SK-N-DZ (cell line): ENCODE results near the gene AUTS2.
"Not testable (repeated sequence)": the region's sequence is repeated elsewhere in the genome, so short reads cannot be mapped to it uniquely, and the experiment has no call there.

Experiments
- DNase-seq: peaks from one replicate; pipeline ENCODE4 v3.0.0-alpha.2; 2015; ENCODE audit warnings: low spot score

Gene AUTS2

DNA sequence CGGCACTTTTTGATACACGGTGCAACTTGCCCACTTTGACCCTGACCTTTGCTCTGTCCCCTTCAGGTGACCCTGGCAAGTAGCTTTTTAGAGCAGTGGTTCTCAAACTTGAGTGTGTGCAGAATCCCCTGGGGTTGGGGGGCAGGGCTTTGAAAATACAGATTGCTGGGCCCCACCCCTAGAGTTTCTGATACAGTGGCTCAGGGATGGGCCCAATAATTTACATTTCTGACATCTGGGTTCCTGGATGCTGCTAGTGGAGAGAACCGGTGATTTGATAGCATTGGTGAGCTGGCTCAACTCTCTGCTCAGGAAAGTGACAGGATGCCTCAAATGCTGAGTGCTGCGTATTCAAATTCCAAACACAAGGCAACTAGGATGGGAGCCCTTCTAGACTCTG is 995.9 kb downstream of the AUTS2 start:
- no peak for DNase-seq

DNA sequence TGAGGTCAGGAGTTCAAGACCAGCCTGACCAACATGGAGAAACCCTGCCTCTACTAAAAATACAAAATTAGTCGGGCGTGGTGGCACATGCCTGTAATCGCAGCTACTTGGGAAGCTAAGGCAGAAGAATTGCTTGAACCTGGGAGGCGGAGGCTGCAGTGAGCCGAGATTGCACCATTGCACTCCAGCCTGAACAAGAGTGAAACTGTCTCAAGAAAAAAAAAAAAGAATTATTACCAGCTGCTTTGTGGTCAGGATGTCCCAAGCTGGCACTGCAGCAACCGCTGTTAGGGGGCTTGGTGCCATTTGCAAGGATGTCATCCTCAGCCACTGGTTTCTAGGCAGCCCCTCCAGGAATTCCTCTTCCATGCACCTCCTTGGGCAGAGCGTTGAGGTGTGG is 996.6 kb downstream of the AUTS2 start:
- not testable (repeated sequence) for DNase-seq

DNA sequence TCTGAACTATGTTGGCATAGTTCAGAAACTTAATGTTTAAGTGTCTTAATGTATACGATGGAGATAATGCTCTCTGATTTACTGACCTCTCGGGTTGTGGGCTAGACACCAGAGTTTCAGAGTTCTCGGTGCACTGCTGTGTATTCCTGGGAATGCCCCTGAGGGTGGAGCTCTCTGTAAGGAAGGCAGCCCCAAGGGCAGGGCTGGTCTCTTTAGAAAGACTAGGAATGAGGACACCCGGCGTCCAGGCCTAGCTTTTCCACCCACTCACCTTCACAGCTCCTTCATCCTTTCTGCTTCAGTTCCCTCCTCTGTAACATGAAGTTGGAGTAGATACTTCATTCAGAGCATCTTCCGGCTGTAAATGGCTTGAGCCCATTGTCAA is 997.1 kb downstream of the AUTS2 start:
- DNase-seq: peak; percentile 23

DNA sequence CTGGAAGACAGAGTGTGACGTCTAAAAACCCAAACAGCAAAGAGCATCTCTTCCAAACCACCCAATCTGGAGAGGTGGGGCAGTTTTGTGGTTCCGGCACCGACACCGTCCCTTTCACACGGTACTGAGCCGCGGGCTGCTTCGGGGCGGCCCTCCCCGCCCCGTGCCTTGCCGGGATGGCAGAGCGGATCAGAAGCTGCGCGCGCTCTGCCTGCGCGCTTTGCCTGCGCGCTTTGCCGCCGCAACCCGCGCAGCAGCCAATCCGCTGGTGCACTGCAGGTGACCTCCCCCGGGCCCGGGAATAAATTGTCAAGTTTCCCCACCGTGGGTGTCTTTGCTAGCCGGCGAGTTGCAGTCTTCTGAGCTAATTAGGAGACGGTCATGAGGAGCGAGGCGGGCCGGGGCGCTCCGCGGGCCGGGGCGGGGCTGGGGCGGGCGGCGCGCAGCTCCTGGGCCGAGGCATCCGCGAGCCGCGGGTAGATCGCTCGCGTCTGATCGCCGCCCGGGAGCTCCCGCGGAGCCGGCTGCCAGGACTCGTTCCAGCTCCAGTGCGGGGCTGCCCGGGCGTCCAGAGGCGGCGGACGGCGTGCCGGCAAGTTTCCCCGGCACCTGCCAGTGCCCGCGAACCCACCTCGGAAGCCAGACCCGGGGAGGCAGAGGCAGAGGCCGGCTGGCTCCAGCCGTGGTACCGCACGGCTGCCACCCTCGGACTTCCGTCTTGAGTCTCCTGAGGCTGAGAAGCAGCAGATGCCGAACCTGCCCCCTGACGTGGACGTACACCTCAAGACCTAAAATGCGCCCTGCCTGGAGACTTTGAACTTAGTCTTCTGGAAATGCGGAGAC is 997.7 kb downstream of the AUTS2 start:
- DNase-seq: peak; percentile 37

DNA sequence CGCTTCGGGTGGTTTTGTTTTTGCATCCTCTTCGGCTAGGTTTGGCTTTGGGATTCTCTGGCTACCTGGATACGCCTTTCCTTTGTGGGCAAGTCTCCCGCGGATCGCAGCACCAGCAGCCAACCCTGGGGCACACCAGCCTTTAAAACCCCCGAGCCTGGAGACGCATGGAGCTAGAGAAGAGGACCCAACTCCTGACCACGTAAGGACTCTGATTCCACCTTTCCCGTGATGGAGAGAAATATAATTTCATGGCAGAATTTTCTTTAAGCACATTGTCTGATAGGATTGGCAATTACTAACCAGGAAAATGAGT is 998.3 kb downstream of the AUTS2 start:
- no peak for DNase-seq

DNA sequence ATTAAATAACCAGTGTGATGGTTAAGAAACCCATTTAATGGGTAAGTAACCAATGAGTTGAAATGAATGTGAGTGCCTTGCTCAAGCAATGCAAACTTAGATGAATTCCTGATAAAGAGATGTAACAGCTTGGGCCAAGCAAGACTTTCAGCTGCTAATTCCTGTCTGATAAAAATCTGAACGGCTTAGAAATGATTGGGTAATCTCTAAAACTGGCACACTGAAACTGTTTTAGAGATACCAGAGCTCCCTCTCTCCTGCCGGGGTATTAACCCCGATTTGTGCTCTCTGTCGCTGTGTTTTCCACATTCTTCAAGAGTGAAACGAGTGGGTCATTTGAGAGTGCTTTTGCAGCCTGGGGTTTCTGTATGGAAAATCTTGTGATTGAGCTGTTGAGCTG is 998.8 kb downstream of the AUTS2 start:
- DNase-seq: no peak

DNA sequence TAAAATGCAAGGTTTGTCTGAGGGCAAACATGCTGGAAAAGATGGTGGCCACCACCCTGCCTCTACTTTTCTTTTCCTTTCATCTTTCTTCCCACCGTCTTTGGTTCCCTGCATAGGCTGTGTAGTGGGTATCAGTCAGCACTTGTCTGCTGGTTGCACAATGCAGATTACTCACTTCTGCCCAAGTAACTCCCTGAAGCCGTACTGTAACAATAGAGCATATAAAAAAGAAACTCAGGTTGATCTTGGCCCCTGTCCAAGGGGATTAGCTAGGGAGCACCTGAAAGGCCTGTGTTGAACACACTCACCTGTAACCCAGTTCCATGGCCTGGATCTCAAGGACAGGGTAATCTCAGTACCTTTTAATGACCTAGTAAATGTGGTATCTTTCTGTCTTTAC is 1000.7 kb downstream of the AUTS2 start:
- DNase-seq: no peak

DNA sequence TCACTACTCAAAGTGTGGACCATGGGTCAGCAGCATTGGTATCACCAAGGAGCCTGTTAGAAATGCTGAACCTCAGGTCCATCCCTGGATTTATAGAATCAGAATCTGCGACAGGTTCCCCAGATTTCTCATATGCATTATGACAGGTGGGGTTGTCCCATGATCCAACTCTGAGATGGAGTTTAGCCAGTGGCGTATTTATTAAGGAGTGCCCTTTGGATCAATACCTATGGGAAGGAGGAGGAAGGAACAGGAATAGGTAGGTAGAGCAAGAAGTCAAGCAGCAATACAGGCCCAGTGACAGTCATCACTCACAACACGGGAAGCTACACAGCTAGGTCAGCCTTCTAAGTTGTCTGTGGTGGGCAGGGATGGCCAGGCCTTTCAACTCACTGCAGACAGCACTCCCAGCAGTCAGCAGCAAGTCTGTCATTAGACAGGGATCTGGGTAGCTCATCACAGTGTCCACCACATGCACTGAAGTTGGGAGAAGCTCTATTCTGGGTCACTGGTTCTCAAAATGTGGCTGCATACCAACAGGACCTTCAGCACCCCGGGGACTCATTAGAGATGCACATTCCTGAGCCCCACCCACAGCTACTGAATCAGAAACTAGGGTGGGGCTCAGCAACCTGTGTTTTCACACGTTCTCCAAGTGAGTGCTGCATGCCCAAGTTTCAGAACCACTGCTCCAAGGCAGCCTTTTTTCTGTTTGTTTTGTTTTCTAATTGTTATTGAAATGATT is 1001.3 kb downstream of the AUTS2 start:
- DNase-seq: no peak

DNA sequence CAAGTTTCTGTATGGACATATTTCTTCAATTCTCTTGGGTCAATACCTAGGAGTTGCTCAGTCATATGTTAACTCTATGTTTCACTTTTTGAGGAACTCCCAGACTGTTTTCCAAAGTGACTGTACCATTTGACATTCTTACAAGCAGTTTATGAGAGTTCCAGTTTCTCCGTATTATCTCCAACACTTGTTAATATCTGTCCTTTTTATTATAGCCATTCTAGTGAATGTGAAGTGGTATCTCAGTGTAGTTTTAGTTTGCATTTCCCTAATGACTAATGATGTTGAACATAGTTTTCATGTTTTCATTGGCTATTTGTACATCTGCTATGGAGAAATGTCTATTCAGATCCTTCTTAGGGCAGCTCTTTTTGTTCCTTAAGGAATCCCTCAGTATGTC is 1002.7 kb downstream of the AUTS2 start:
- DNase-seq: no peak

DNA sequence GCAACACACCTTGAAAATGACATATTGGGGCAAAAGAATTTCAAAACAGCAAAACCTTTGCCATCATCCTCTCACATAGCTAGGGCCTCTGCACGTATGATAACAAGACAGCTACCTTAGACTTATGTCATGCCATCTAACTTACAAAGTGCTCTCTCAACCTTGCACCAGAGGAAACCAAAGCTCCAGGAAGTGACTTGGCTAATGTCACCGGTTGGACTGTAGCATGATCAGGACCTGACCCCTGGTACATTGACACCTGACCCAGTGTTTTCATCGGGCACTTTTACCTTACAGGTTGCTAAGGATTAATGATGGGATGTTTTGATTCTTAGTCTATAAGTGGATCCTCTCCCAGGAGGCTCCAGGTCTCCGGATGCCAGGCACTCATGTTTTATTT is 1003.8 kb downstream of the AUTS2 start:
- DNase-seq: no peak

DNA sequence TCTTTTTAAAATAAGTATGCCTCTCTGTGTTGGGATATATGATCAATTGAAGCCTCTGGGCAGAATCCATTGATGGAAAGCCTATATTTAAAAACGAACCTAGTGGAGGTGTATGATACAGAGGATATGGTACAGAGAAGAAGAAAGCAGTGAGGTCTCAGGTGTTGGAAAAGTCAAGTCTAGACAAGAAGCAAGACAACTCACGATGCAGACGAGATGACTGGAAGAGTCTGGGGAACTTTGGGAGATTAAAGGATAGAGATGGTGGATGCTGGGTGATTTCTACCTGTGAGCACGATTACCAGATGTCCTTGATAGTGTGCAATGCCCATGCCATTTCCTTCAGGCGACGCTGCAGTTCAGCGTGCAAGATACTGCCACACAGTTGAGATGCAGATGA is 1009.0 kb downstream of the AUTS2 start:
- no peak for DNase-seq

DNA sequence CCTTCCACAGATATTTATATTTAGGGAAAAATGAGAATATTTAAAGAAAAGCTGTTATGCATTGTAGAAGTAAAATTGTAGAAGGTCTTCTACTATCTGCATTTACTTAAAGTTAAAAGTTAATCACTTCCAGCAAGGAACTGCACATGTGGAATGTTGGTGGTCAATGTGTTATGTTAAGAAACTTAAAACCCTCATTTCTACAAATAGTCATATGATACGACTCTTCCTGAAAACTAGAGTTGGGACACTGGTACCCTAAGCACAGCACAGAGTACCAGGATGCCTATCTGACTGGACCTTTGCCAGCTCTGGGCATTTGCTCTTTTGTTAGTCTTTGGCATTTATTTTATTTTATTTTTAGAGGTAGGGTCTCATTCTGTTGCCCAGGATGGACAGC is 1009.5 kb downstream of the AUTS2 start:
- no peak for DNase-seq

DNA sequence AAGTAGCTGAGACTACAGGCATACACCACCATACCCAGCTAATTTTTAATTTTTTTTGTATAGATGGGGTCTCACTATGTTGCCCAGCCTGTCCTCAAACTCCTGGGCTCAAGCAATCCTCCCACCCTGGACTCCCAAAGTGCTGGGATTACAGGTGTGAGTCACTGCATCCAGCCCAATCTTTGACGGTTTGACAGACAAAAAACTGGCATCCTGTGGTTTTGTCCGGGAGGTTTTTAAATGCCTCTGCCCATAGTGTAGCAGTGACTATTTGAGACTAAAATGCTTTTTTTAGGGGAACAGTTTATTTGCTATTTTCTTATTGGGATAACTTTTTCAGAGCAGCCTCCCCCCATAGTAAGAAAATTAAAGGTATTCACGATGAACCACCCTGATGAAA is 1010.0 kb downstream of the AUTS2 start:
- DNase-seq: no peak

DNA sequence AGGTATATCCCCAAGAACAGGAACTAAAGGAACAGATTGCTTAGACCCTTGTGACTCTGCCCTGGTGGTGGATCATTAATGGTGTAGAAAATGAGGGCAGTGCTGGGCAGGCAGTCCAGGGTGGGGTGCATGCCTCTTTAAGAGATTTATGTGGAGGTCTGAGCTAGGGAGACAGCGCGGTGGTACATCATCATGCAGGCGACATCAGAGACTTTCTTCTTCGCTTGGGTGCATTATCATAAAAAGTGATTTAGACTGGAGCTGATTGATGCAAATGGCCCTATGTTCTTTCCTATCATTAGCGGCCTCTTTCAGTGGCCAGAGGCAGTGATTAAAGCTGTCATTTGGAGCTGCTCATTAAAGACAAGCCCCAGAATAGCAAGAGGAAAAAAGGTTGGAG is 1014.5 kb downstream of the AUTS2 start:
- DNase-seq: no peak

DNA sequence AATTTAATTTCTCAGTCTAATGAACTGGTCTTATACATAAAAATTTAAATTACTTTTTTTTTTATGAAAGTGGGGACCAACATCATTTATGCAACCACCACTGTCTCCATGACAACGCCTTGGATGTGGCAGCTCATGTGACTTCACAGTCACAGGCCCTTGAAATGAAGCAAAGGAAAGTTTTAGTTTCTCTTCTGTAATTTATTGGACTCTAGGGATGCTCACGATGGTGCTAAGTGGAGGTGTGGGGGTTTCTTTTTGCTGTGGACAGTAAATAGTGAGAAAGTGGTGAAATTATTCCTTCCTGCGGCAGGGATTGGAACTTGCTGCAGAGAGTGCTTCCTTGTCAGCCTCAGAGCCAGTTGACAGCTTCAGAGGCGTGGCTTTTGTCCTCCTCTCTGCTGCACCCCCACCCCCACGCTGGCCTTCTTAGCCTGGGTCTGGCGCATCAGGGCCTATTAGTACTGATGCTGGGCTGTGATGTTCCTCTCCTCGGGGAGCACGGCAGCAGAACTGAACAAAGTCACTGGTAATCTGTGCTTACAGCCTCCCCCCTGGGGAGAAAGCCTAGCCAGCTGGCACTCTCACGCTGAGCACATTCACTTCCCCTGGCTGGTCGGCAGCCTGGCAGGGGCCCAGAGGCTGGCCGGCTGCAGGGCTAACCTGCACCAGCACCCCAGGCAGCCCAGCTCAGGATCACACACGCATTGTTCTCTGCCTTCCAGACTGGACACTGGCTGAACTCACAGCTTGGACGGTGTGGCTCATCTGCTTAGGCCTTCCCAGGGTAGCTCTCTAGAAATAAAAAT is 1016.2 kb downstream of the AUTS2 start:
- peak; percentile 88 for DNase-seq

DNA sequence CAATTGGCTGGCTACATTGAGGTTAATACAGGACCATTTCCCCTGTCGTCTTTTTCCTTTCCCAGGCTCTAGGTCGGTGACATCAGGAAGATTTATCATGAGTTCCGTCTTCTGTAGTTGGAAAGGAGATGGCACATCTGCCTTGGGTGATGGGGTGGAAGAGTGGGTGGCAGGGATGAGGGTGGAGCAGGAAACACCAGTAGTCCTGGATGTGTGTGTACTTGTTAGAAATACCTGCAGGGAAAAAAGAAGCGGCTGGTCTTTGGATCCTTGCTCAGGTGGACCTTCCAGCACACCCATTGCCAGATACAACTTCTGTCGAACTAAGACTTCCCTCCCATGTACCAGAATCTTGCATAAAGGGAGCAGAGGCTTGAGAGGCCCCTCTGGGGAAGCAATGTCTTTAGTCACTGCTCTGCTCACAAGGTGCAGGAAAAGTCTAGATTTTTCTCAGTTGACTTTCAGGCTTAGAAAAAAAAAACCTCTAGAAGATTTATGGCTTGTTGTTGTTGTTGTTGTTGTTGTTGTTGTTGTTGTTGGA is 1016.9 kb downstream of the AUTS2 start:
- no peak for DNase-seq

DNA sequence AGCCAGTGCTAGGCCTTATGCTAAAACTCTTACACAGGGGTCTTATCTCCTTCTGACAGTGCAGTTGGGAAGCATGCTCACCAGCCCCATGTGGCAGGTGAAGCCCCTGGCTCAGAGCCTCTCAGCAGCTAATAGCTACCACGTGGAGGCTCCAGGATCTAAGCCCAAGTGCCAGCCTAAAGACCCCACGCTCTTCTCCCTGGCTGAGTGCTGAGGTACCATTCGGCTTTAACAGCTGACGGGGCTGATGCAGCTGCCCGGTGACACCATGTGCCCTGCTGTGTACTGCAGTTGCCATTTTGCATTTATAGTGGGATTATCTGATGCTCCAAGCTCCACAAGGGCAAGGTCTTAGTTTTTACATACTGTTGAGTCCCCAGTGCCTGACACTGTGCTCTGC is 1017.9 kb downstream of the AUTS2 start:
- no peak for DNase-seq

DNA sequence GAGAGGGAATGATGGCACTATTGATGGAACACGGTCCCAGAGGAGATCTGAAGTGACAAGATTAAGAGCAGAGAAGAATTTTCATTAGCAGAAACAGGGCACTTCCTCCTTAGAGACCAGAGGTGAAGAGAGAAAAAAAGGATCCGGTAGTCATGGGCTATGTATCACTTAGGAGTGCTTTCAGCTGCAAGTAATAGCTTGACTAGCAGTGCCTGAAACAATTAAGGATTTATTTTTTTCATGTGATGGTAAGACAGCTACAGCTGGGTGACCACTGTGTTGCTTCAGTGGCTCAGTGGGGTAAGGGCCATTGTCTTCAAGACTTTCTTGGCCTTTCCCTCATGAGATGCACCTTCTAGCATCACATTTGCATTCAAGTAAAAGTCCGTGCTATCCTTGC is 1018.5 kb downstream of the AUTS2 start:
- DNase-seq: no peak

DNA sequence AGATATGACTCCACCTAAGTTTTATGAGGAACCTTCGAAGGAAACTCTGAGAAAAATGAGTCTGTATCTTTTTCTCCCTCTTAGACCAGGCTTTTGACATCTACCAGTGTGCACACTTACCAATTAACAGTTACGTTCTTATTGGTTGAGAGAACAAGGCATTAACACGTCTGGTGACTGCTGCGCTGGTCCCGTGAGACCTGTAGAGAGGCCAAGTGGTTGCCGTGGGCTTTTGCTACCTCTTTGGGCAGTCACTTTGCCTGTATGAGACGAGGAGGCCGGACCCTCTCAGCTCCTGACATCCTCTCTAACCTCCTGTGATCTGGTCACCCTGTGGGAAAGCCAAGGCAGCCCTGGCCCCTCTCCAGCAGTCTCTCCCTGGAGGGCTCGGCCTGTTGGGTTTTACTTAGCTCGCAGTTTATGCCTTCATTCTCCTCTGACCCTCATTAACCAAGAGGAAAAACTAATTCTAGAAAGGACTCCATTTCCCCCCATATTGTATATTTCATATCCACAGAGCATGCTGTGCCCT is 1019.8 kb downstream of the AUTS2 start:
- DNase-seq: no peak

DNA sequence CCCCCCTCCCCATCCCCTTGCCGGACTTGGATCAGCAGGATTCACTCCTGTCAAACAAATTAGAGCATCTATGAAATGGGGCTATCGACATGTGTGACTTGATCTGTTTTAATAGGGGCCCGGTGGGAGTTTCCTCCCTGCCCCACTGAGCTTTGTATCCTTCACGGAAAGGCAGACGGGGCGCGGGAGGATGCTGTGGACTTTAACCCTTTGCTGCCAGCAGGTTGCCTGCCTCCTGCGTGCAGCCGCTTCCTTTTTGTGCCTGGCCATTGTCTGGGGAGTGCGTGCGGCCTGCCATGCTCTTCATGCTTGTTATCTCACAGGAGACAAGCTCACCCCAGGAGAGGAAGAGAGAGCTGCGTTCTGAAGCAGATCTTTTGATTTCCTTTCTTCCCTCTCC is 1020.9 kb downstream of the AUTS2 start:
- DNase-seq: peak; percentile 69

DNA sequence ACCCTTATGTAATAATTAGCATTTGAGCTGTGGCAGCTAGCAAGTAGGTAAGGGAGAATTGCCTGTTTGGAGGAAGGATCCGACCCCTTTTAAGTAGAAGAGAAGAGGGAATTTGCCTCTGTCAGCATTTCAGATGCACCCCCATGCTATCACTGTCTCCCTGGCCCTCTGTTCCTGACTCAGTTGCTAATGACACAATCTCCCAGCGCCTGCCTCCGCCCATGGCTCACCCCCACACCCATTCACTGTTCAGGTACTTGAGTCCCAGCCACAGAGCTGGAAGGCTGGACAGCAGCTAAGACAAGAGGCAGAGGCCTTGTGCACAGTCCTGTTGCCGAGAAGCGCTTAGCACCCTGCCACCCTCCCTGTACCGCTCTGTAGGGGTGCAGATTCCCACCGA is 1021.4 kb downstream of the AUTS2 start:
- DNase-seq: no peak
